ENCODE data around the gene CGREF1.

The CGREF1 gene

GRCh38 chr2:27118525-27119329 is at the start of gene CGREF1:
Gene CGREF1, minus strand, starts transcription at chr2:27119128. Its CDS starts 14,762 bp downstream, at chr2:27104366.
- peak in 8 of 56 donors; percentile 6 to 42 (median 15) for DNase-seq

GRCh38 chr2:27164960-27165763 is 46.2 kb upstream of the CGREF1 start:
- DNase-seq = no peak

- DNase-seq = no peak
Observed at GRCh38 chr2:27162151-27163121, 43.5 kb upstream of the CGREF1 start.

GRCh38 chr2:27160191-27160590 is 41.3 kb upstream of the CGREF1 start:
- no peak for DNase-seq

GRCh38 chr2:27159271-27159670 is 40.3 kb upstream of the CGREF1 start:
- DNase-seq = no peak

- DNase-seq = no peak
Observed at GRCh38 chr2:27158468-27158867, 39.5 kb upstream of the CGREF1 start.

- no peak for DNase-seq
Observed at GRCh38 chr2:27155069-27155520, 36.2 kb upstream of the CGREF1 start.

- no peak for DNase-seq
Observed at GRCh38 chr2:27154488-27154887, 35.6 kb upstream of the CGREF1 start.

- DNase-seq = peak in 3 of 56 donors; percentile 9 to 20 (median 19)
Observed at GRCh38 chr2:27152796-27153464, 34.0 kb upstream of the CGREF1 start.

GRCh38 chr2:27152102-27152795 is 33.3 kb upstream of the CGREF1 start:
- DNase-seq = no peak

- DNase-seq = peak in 3 of 56 donors; percentile 6 to 28 (median 10)
Observed at GRCh38 chr2:27150639-27151230, 31.8 kb upstream of the CGREF1 start.

- DNase-seq = no peak
Observed at GRCh38 chr2:27149570-27150405, 30.9 kb upstream of the CGREF1 start.

GRCh38 chr2:27148801-27149439 is 30.0 kb upstream of the CGREF1 start, which contains the start of gene TCF23:
Gene TCF23, plus strand, starts transcription at chr2:27149004. Its CDS starts 130 bp downstream, at chr2:27149134.
- DNase-seq = no peak

- no peak for DNase-seq
Observed at GRCh38 chr2:27147935-27148334, 29.0 kb upstream of the CGREF1 start.

GRCh38 chr2:27145682-27146081 is 26.8 kb upstream of the CGREF1 start:
- no peak for DNase-seq

GRCh38 chr2:27143285-27143684 is 24.4 kb upstream of the CGREF1 start:
- no peak for DNase-seq

- no peak for DNase-seq
Observed at GRCh38 chr2:27139310-27139709, 20.4 kb upstream of the CGREF1 start, which contains the start of gene PRR30. Gene PRR30, minus strand, starts transcription at chr2:27139410. Its CDS starts 1,081 bp downstream, at chr2:27138329.

GRCh38 chr2:27138111-27138510 is 19.2 kb upstream of the CGREF1 start:
- no peak for DNase-seq
